Activated CD4-positive, CD25-positive, alpha-beta regulatory T cell treated with anti-CD3 and anti-CD28 coated beads, Interleukin-2, amount 50 U/mL, for 72 hours (primary cell): ENCODE data around the gene PDXDC1.
A peak's percentile ranks its signal among the peaks of the same experiment; 100 is the strongest.
"Not testable (repeated sequence)": the region's sequence is repeated elsewhere in the genome, so short reads cannot be mapped to it uniquely, and the experiment has no call there.

Experiments
- DNase-seq: peaks from one replicate; pipeline ENCODE4 v3.0.0; 2021

The PDXDC1 gene

GRCh38 chr16:14974656-14975417 is at the start of gene PDXDC1:
Gene PDXDC1, plus strand, starts transcription at chr16:14975026. Its CDS starts 174 bp downstream, at chr16:14975200.
- peak; percentile 100 for DNase-seq

- DNase-seq, result not testable (repeated sequence)
Measured at GRCh38 chr16:14928064-14928714, 46.6 kb upstream of the PDXDC1 start.

GRCh38 chr16:14929176-14929575 is 45.6 kb upstream of the PDXDC1 start:
- not testable (repeated sequence) for DNase-seq

- not testable (repeated sequence) for DNase-seq
Measured at GRCh38 chr16:14930246-14930645, 44.6 kb upstream of the PDXDC1 start.

GRCh38 chr16:14930971-14931370 is 43.9 kb upstream of the PDXDC1 start:
- DNase-seq, result not testable (repeated sequence)

GRCh38 chr16:14932581-14933375 is 42.0 kb upstream of the PDXDC1 start:
- DNase-seq, result not testable (repeated sequence)

- not testable (repeated sequence) for DNase-seq
Measured at GRCh38 chr16:14937143-14937542, 37.7 kb upstream of the PDXDC1 start, which contains the start of gene NPIPA1. Gene NPIPA1, plus strand, starts transcription at chr16:14937443. Its CDS starts 0 bp downstream, at chr16:14937443.

GRCh38 chr16:14937994-14938393 is 36.8 kb upstream of the PDXDC1 start:
- DNase-seq, result not testable (repeated sequence)

- not testable (repeated sequence) for DNase-seq
Measured at GRCh38 chr16:14942686-14943085, 32.1 kb upstream of the PDXDC1 start.

GRCh38 chr16:14955546-14956231 is 19.1 kb upstream of the PDXDC1 start:
- DNase-seq, result no peak

GRCh38 chr16:14957576-14958322 is 17.1 kb upstream of the PDXDC1 start:
- no peak for DNase-seq

GRCh38 chr16:14958323-14958600 is 16.6 kb upstream of the PDXDC1 start:
- no peak for DNase-seq

- DNase-seq, result no peak
Measured at GRCh38 chr16:14958970-14959369, 15.9 kb upstream of the PDXDC1 start.

GRCh38 chr16:14961405-14962186 is 13.2 kb upstream of the PDXDC1 start:
- DNase-seq, result no peak

- DNase-seq, result no peak
Measured at GRCh38 chr16:14963281-14964173, 11.3 kb upstream of the PDXDC1 start.

GRCh38 chr16:14965328-14965727 is 9.5 kb upstream of the PDXDC1 start:
- DNase-seq, result no peak

GRCh38 chr16:14969795-14970194 is 5.0 kb upstream of the PDXDC1 start:
- not testable (repeated sequence) for DNase-seq

- DNase-seq, result not testable (repeated sequence)
Measured at GRCh38 chr16:14971621-14972228, 3.1 kb upstream of the PDXDC1 start.

GRCh38 chr16:14973785-14974322 is 972 bp upstream of the PDXDC1 start:
- DNase-seq, result not testable (repeated sequence)

GRCh38 chr16:14974331-14974655 is 533 bp upstream of the PDXDC1 start:
- not testable (repeated sequence) for DNase-seq
